Activated CD8-positive, alpha-beta memory T cell treated with anti-CD3 and anti-CD28 coated beads for 24 hours (primary cell): ENCODE results near the gene ARL8A.
"Not testable (repeated sequence)": the region's sequence is repeated elsewhere in the genome, so short reads cannot be mapped to it uniquely, and the experiment has no call there.

Experiments used
- DNase-seq: peaks from one replicate; pipeline ENCODE4 v3.0.0-alpha.2; 2020

Gene ARL8A

GRCh38 chr1:202156590-202156989 lies 12.1 kb upstream of the ARL8A start:
- DNase-seq, result no peak

- no peak for DNase-seq
These were observed 11.0 kb upstream of the ARL8A start for GRCh38 chr1:202155478-202156021.

GRCh38 chr1:202154766-202155477 lies 10.4 kb upstream of the ARL8A start:
- DNase-seq, result peak; percentile 69

- no peak for DNase-seq
These were observed 9.7 kb upstream of the ARL8A start for GRCh38 chr1:202154148-202154765.

GRCh38 chr1:202153284-202153683 lies 8.7 kb upstream of the ARL8A start:
- no peak for DNase-seq

- DNase-seq, result no peak
These were observed 7.9 kb upstream of the ARL8A start for GRCh38 chr1:202152399-202152798.

GRCh38 chr1:202151045-202151444 lies 6.5 kb upstream of the ARL8A start:
- no peak for DNase-seq

- DNase-seq, result no peak
These were observed 6.1 kb upstream of the ARL8A start for GRCh38 chr1:202150602-202151001.

- DNase-seq, result no peak
These were observed 5.7 kb upstream of the ARL8A start for GRCh38 chr1:202150187-202150586.

GRCh38 chr1:202149566-202149965 lies 5.0 kb upstream of the ARL8A start:
- no peak for DNase-seq

GRCh38 chr1:202148391-202148790 lies 3.9 kb upstream of the ARL8A start:
- DNase-seq, result no peak

- DNase-seq, result no peak
These were observed 2.5 kb upstream of the ARL8A start for GRCh38 chr1:202146993-202147392.

GRCh38 chr1:202146279-202146678 lies 1.7 kb upstream of the ARL8A start:
- DNase-seq, result no peak

GRCh38 chr1:202145744-202146140 lies 1.2 kb upstream of the ARL8A start:
- not testable (repeated sequence) for DNase-seq

GRCh38 chr1:202145068-202145743 lies 669 bp upstream of the ARL8A start:
- DNase-seq, result peak; percentile 72

GRCh38 chr1:202143768-202144401 lies 652 bp downstream of the ARL8A start:
- DNase-seq, result peak; percentile 72

- no peak for DNase-seq
These were observed 1.3 kb downstream of the ARL8A start for GRCh38 chr1:202143011-202143767.

GRCh38 chr1:202141468-202141867 lies 3.1 kb downstream of the ARL8A start:
- not testable (repeated sequence) for DNase-seq

GRCh38 chr1:202140833-202141232 lies 3.7 kb downstream of the ARL8A start:
- DNase-seq, result no peak

- peak; percentile 78 for DNase-seq
These were observed 9.3 kb downstream of the ARL8A start for GRCh38 chr1:202135221-202135721.

- DNase-seq, result no peak
These were observed 9.8 kb downstream of the ARL8A start for GRCh38 chr1:202134645-202135172.

- no peak for DNase-seq
These were observed 10.5 kb downstream of the ARL8A start for GRCh38 chr1:202133989-202134388.
